T-helper 9 cell (primary cell): ENCODE results near the gene PRKCD.

Experiments used
- DNase-seq: peaks from one replicate; pipeline ENCODE4 v3.0.0-alpha.2; 2020

The PRKCD gene

GRCh38 chr3:53157974-53158580 lies 2.9 kb upstream of the PRKCD start:
- DNase-seq, result no peak

GRCh38 chr3:53158765-53159155 lies 2.2 kb upstream of the PRKCD start:
- DNase-seq, result no peak

DNA sequence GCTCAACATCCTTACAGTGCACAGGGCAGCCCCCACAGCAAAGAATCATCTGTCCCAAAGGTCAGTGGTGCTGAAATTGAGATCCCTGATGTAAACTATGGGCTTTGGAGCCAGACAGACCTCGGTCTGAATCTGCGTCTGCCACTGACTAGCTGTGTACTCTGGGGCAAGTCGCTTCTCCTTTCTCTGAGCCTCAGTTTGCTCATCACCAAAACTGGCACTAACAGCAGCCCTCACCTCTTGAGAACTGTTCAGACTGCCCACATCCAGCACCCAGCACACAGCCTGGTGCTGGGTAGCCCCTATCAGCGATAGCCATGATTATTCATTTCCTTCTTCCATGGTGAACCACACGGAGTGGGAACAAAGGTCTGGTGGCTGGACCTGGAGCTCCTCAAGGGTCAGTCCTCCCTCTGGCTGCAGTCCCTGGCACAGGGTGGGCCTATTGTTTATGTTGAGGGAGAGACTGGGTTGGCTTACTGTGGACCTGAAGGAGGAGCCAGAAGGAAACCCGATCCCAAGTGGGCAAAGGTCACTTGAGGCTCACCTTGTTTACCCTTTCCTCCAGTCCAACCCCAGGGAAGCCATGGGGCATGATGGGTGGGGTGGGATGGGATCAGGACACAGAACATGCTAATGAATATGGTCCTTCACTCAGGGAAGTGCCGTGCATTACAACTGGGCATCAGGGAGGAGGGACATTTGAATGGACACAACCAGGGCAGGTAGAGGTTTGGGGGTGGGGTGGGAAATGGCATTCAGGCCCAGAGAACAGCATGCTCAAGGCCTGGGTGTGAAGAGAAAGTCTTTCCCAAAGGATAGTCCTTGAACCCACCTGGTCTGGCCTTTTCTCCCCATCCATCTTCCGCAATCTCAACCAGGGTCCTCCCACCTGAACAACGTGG lies 1.6 kb upstream of the PRKCD start:
- DNase-seq, result no peak

DNA sequence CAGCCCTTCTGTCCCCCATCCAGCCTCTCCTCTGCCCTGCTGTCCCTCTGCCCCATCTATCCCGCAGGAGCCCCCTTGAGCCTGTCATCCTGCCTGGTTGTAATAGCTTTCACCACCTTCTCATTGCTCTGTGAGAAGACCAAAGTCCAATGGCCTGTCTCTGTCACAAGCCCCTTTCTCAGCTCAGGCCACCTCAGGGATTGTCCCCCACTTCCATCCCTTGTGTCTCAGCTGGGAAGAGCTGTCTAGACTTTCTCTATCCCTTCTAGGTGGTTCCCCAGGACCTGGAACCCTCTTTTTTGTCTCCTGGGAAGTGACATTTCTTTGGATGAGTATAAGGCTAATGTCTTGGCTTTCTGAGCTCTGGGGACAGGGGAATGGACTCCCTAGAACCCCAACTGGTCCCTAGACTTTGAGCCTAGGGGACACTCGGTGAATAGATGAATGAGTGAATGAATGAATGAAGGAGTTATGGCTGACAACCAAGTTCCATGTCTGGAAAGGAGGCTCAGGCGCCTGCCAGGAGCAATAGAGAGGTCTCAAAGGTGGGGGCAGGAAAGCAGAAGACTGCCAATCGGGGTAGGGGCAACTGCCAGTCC lies 849 bp upstream of the PRKCD start:
- no peak for DNase-seq

GRCh38 chr3:53161450-53161819 lies 426 bp downstream of the PRKCD start:
- DNase-seq, result peak; percentile 23

DNA sequence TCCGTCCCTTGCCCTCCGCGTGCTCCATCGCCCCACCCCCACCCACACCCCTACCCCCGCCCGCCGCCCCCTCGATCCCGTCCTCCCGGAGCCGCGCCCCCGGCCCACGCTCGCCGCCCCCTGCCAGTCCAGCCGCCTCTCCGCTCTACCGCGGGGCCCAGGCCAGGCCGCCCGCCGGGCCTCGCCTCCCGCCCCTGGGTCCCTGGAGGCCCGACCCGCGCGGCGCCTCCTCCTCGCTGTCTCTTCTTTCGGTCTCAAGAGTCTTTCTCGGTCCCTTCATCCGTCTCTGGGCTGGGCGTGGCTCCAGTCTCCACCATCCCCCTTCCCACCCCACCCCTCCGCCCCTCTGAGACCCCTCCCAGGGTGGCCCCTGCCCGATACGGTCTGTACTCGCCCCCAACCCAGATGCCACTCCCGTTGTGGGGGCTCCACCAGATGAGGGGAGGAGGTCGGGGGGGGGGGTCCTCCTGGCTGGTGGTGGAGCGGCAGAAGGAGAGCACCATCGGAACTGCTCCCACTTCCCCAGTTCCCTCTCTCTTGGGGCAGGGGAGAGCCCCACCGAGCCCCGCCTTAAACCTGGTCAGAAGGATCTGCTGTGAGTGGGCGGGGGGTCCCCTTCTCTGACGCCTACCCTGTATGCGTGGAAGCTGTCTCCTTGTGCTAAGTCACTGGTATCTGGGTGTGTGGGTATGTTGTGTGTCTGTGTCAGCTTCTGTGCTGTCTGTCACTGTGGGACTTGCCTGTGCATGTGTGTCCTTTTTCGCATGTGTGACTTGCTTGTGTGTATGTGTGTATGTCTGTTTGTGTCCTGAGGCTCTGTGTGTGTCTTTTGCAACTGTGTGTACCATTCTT lies 1.0 kb downstream of the PRKCD start:
- peak; percentile 17 for DNase-seq

DNA sequence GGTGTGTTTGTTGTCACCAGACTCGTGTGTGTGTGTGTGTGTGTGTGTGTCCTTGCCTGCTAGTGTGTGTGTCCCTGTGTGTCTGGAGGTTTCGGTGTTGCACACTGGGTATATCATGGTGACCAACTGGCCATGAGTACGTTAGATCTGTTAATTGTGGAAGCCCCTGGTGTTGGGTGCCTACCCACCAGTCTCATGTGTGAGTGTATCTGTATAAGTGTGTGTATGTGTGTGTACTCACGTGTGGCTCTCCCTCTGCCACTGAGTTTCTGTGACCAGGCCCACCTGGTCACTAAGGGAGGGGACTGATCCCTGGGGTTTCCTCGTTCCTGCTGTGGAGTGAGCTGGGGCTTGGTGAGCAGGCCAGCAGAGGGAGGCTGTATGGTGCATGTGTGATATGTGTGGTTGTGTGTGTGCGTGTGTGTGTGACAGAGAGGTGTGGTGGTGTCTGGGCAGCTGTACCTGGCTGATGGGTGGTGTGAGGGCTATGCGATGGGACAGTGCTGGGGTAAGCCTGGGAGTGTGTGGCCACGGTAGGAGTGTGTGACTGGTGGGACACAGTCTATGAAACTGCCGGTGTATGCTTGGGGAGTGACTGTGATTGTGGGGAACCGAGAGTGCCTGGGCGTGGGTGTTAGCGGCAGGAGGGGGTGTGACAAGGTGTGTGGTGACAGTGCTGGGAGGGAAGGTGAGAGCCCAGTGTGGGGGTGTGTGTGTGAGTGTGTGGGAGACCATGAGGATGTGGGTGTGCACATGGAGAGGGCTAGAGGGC lies 1.8 kb downstream of the PRKCD start:
- DNase-seq, result peak; percentile 38

- no peak for DNase-seq
These were observed 2.7 kb downstream of the PRKCD start for GRCh38 chr3:53163444-53164387.

- DNase-seq, result no peak
These were observed 3.9 kb downstream of the PRKCD start for GRCh38 chr3:53164911-53165310.

DNA sequence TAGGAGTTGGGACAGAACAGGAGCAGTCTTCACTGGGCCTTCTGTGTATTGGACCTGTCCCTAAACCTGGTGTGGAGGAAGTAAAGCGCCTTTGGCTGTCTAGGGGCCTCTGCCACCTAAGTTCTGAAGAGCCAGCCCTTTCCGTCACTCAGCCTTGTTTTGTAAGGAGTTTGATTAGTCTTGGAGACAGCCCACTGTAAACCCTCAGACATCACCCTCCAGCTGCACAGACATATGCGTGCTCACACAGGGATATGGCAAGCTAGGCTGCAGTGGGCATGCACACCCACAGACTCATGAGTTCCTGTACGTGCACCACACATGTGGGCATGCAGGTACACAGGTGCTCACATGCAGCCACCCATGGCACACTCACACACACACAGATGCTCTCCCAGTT lies 5.2 kb downstream of the PRKCD start:
- no peak for DNase-seq

- no peak for DNase-seq
These were observed 5.8 kb downstream of the PRKCD start for GRCh38 chr3:53166781-53167291.

- DNase-seq, result no peak
These were observed 6.6 kb downstream of the PRKCD start for GRCh38 chr3:53167418-53168174.

GRCh38 chr3:53168175-53168923 lies 7.3 kb downstream of the PRKCD start:
- no peak for DNase-seq

DNA sequence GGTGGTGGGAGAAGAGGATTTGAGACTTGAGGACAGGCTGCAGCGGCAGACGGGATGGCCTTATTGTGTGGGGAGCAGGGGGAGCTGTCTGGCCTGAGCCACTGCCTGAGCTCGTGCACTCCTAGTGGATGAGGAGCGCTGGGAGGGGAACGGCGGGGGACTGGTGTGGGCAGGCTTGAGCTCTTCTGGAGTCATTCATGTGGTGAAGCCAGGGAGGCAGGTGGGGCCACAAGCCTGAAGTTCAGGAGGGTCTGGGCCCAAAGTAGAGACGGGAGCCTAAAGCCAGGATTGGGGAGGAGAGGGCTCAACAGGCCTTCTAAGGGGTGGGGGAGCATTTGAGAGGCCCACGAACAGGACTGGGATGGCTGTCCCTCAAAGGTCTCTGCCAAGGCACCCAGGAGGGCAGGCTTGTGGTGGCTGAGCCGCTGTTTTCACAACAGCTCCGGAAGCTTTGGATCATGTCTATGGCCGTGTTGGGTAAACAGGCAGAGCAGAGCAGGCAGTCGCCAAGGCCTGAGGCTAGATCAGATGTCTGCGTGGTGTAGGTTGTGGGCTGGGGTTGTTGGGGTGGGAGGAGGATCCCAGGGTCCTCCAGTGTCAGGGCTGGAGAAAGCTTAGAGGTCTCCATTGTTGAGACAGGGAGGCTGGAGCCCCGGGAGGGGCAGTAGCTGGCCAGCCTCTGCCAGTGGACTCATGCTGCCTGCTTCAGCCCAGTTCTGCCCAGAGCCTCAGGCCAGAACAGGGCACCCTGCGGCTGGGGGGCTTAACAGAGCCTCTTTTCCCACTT lies 8.2 kb downstream of the PRKCD start:
- no peak for DNase-seq

DNA sequence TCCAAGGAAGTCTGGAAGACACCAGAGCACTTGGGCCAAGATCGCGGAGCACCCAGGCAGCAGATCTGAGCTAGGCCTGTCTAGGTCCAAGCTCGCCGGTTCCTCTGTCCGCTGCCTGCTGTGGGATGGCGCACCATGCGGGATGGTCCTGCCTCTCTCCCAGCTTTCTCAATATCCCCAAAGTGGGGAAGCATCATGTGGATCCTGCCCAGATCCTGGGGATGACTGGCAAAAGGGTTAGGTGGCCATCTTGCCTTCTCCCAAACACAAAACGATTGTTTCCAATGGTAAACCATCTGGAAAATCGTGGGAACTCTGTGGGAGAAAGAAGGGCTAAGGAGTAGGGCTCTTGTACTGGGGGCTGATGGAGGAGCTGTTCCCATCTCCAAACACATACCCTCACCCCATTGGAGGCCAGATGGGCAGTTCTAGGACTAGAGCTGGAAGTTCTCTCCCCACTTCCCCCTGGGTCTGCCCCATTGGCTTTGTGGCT lies 8.9 kb downstream of the PRKCD start:
- DNase-seq, result no peak

GRCh38 chr3:53170325-53171063 lies 9.5 kb downstream of the PRKCD start:
- DNase-seq, result no peak

DNA sequence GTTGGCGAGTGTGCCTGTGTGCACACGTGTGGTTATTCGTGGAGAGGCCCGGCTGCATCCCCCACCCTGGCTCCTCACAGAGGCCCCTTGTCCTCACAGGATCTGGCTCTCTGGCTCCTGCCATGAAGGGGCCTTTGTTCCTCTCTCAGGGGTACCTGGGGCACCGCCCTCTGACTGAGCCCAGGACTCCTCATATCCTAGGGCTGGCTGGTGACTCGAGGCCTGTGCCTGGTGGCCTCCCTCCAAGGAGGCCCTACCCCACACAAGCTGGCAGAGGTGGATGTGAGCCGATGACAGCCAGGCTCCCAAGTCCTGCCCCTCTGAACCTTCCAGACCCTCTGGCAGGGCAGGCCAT lies 10.0 kb downstream of the PRKCD start:
- DNase-seq, result no peak
